ENCODE data around the gene TBC1D24.

Gene TBC1D24

DNA sequence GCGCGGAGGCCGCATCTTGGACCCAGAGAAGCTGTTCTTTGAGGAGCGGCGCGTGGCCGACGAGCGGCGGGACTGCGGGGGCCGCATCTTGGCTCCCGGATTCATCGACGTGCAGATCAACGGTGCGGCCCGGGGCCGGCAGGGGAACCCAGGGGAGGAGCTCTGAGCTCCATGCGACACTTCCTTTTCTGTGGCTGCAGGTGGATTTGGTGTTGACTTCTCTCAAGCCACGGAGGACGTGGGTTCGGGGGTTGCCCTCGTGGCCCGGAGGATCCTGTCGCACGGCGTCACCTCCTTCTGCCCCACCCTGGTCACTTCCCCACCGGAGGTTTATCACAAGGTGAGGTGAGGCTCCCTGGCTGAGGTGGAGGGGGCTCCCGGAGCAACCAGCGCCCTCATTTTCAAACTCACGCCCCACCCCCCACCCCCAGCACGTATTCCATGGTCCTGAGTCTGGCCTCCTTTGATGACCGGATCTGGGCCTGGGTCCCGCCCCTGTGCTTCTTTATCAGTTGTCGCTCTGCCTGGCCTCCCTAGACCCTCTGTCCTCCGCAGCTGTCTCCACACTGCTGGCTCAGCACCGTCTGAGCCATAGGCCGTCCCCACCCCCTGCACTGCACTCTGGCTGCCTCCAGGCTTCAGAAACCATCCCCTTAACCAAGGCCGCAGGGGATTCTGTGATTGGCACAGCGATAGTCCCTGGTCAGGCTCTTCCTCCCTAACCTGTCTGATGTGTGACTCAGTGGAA, 46.0 kb downstream of the TBC1D24 start:
- TF ChIP-seq, protein P1, sequence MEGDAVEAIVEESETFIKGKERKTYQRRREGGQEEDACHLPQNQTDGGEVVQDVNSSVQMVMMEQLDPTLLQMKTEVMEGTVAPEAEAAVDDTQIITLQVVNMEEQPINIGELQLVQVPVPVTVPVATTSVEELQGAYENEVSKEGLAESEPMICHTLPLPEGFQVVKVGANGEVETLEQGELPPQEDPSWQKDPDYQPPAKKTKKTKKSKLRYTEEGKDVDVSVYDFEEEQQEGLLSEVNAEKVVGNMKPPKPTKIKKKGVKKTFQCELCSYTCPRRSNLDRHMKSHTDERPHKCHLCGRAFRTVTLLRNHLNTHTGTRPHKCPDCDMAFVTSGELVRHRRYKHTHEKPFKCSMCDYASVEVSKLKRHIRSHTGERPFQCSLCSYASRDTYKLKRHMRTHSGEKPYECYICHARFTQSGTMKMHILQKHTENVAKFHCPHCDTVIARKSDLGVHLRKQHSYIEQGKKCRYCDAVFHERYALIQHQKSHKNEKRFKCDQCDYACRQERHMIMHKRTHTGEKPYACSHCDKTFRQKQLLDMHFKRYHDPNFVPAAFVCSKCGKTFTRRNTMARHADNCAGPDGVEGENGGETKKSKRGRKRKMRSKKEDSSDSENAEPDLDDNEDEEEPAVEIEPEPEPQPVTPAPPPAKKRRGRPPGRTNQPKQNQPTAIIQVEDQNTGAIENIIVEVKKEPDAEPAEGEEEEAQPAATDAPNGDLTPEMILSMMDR (IDR thresholded peaks at IDR 0.05): no peak
- no peaks in the 10 kb centered on the region for H3K9me3 ChIP-seq (ENCODE audit: control insufficient read depth, low read length)
- no peak overlapping the region for H2AFZ ChIP-seq
- no peaks in the 10 kb centered on the region for H3K27me3 ChIP-seq (ENCODE audit: control insufficient read depth, insufficient read depth, low read length)
- H3K9ac ChIP-seq: no peak overlapping the region
- peaks cover 30% of the 10 kb centered on the region for H3K4me1 ChIP-seq
- H3K27ac ChIP-seq: no peak overlapping the region
- peak overlapping the region; percentile 47 for H3K4me2 ChIP-seq (ENCODE audit: low read length)
- no peak overlapping the region for H3K4me3 ChIP-seq (ENCODE audit: low read depth, low read length)
- H3K79me2 ChIP-seq: peaks cover 37% of the 10 kb centered on the region
- H3K36me3 ChIP-seq (ENCODE audit: control insufficient read depth, insufficient read depth, low read length): no peaks in the 10 kb centered on the region

DNA sequence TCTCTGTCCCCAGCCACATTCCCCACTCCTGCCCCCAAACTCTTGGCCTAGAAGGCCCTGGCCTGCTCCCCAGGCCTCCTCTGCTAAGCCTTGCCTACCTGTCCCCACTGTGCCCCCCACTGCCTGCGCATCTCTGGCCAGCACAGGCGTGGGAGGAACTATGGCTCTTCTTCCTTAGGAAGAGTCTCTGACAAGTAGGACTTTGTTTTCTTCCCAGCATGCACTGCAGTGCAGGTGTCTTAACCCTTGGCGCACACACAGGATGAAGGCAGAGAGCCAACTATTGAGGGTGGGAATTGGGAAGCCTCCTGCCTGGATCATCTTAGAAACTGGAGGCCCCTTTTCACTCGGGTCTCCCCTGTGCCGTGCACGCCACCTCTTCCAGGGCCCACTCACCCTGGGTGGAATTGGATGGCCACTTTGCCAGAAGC, 48.9 kb downstream of the TBC1D24 start:
- peaks cover 11% of the 10 kb centered on the region for H3K4me1 ChIP-seq
- no peak overlapping the region for H3K9ac ChIP-seq
- H2AFZ ChIP-seq: no peak overlapping the region
- H3K27ac ChIP-seq: no peak overlapping the region
- no peak overlapping the region for H3K4me2 ChIP-seq (ENCODE audit: low read length)
- no peaks in the 10 kb centered on the region for H3K27me3 ChIP-seq (ENCODE audit: control insufficient read depth, insufficient read depth, low read length)
- no peaks in the 10 kb centered on the region for H3K36me3 ChIP-seq (ENCODE audit: control insufficient read depth, insufficient read depth, low read length)
- peaks cover 9% of the 10 kb centered on the region for H3K79me2 ChIP-seq
- H3K9me3 ChIP-seq (ENCODE audit: control insufficient read depth, low read length): no peaks in the 10 kb centered on the region
- H3K4me3 ChIP-seq (ENCODE audit: low read depth, low read length): no peak overlapping the region
- TF ChIP-seq, protein P1 (IDR thresholded peaks at IDR 0.05): no peak

DNA sequence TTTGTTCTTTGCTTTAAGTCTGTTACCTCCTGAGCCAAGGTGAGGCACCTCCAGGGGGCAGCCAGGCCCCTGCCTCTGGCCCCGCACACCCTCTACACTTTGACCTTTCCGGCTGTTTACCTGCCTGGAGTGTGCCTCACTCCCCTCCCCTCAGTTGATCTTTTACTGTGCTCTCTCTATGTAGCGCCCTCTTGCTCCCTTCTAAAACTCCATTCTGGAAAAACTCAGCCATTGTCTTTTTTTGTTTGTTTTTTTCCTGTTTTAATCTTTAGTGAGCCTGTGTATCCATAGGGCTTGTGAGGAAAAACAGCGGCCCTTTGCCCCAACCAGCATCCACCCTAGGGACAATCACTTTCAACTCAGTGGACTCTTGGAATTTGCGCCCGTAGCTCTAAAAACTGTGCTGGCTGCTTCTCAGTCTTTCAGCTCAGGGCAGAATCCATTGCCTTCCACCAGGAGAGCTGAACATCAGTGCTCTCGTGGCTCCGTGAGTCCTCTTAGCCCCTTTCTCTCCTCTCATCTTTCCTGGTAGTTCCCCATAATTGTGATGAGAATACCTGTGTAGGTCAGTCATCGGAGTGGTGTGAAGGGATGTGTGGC, 49.5 kb downstream of the TBC1D24 start:
- H3K9ac ChIP-seq: no peak overlapping the region
- no peaks in the 10 kb centered on the region for H3K27me3 ChIP-seq (ENCODE audit: control insufficient read depth, insufficient read depth, low read length)
- no peak overlapping the region for H3K27ac ChIP-seq
- H3K9me3 ChIP-seq (ENCODE audit: control insufficient read depth, low read length): no peaks in the 10 kb centered on the region
- no peaks in the 10 kb centered on the region for H3K36me3 ChIP-seq (ENCODE audit: control insufficient read depth, insufficient read depth, low read length)
- peaks cover 6% of the 10 kb centered on the region for H3K4me1 ChIP-seq
- H3K4me3 ChIP-seq (ENCODE audit: low read depth, low read length): no peak overlapping the region
- peaks cover 3% of the 10 kb centered on the region for H3K79me2 ChIP-seq
- TF ChIP-seq, protein P1 (IDR thresholded peaks at IDR 0.05): no peak
- H2AFZ ChIP-seq: no peak overlapping the region
- H3K4me2 ChIP-seq (ENCODE audit: low read length): no peak overlapping the region

DNA sequence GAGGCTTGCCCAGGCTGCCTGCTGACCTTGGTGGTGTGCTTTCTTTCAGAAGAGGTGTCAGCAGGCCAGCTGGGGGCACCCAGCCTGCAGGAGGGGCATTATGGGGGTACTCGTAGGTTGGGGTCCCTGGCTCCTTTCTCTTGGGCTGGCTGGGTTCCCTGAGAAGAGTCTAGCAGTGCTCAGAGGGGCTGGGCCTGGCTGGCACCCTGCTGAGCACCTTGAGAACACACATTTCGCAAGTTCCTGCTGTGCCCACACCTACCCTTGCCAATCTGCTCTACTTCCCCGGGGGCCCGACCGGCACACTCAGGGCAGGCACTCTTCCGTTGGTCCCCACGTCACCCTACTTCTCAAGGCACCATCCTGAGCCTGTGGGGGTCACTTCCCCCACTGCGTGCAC, 51.2 kb downstream of the TBC1D24 start:
- Histone ChIP-seq H2AFZ (no peak overlapping the region), H3K79me2 (peaks cover 3% of the 10 kb centered on the region), H3K36me3 (ENCODE audit: control insufficient read depth, insufficient read depth, low read length) (no peaks in the 10 kb centered on the region), H3K9me3 (ENCODE audit: control insufficient read depth, low read length) (no peaks in the 10 kb centered on the region), H3K27me3 (ENCODE audit: control insufficient read depth, insufficient read depth, low read length) (no peaks in the 10 kb centered on the region), H3K4me3 (ENCODE audit: low read depth, low read length) (no peak overlapping the region), H3K27ac (no peak overlapping the region), H3K9ac (no peak overlapping the region), H3K4me2 (ENCODE audit: low read length) (no peak overlapping the region), H3K4me1 (peaks cover 3% of the 10 kb centered on the region)
- TF ChIP-seq, protein P1 (IDR thresholded peaks at IDR 0.05): no peak

Measured in parathyroid adenoma (tissue), 2 donors.